BJ (cell line): ENCODE measurements around the gene SLC22A1. TPM values are rescaled to one million over a fixed set of nuclear protein-coding genes. Genes with fewer than 3 reads are reported as not detected.

ENCODE experiments used
- CTCF ChIA-PET: fragments of 350-600 bp; formaldehyde crosslinking; extraction: SDS; loops from one replicate; lab custom pipeline; 2021; ENCODE audit warnings: antibody characterized with exemption, inconsistent platforms; lab: Yijun Ruan, JAX
- POLR2A ChIA-PET: fragments of 300-600 bp; sonication (Branson Sonifier 250); formaldehyde crosslinking; extraction: SDS; loops from one replicate; lab custom pipeline; 2021; ENCODE audit warnings: antibody characterized with exemption; lab: Charles Lee
- DNase-seq: peaks from one replicate; pipeline ENCODE4 v3.0.0-alpha.2; 2011; ENCODE audit warnings: low read depth
- H3K27me3 ChIP-seq: 2 replicates; pipeline ENCODE4 v1.6.0; 2011; ENCODE audit warnings: low read length; ENCODE audit not compliant: control insufficient read depth, insufficient read depth
- H3K36me3 ChIP-seq: 2 replicates; pipeline ENCODE4 v1.5.1; 2011; ENCODE audit warnings: low read length; ENCODE audit not compliant: control insufficient read depth, insufficient read depth
- H3K4me3 ChIP-seq: 2 replicates; pipeline ENCODE4 v1.5.1; 2011; ENCODE audit warnings: low read depth, mild to moderate bottlenecking, control low read depth, low read length
- polyA plus RNA-seq: library from polyadenylated mRNA; depleted of rRNA; stranded (reverse); fragments of >200 nt; gene quantifications from 2 replicates; pipeline ENCODE4 v1.2.3, GENCODE V29; 2011
- TF ChIP-seq, protein P1 (sequence below): IDR thresholded peaks from 2 replicates; pipeline ENCODE4 v1.5.1; 2011; ENCODE audit warnings: low read depth, mild to moderate bottlenecking, control low read depth, inconsistent platforms, low read length, moderate library complexity; ENCODE audit not compliant: insufficient read depth

The SLC22A1 gene
- polyA plus RNA-seq, 1 experiment: 0.11 TPM

DNA sequence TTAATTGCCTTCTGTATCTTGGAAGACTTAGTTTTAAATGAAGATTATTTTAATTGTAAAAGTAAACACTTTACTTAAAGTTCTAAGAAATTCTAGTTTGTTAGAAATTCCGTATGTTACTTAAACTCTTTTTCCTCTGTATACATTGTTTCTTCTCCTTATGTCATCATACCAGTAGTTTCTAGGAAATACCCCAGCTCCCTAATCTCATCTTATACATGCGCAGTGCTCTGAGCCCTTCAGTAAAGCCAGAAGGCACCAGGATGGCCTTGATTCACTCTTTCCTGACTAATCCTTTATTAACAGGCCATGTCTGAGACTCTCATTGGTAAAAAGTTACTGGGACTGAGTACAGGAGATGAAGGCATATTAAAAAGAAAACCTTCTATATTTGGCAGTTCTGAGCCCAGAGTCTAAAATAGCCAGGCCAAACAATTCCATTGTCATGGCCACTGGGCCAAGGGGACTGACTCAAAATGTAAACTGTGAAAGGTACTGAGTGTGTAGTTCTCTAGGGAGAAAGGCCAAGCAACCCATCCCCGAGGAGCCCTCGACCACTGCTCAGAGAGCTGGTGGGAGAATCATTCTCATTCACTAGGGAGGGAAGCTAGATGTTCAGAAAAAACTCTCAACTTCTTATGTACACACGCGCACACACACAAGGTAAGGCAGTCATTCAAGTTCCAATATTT lies 25.0 kb downstream of the SLC22A1 start:
- DNase-seq: no peak
- TF ChIP-seq, protein P1, sequence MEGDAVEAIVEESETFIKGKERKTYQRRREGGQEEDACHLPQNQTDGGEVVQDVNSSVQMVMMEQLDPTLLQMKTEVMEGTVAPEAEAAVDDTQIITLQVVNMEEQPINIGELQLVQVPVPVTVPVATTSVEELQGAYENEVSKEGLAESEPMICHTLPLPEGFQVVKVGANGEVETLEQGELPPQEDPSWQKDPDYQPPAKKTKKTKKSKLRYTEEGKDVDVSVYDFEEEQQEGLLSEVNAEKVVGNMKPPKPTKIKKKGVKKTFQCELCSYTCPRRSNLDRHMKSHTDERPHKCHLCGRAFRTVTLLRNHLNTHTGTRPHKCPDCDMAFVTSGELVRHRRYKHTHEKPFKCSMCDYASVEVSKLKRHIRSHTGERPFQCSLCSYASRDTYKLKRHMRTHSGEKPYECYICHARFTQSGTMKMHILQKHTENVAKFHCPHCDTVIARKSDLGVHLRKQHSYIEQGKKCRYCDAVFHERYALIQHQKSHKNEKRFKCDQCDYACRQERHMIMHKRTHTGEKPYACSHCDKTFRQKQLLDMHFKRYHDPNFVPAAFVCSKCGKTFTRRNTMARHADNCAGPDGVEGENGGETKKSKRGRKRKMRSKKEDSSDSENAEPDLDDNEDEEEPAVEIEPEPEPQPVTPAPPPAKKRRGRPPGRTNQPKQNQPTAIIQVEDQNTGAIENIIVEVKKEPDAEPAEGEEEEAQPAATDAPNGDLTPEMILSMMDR: no peak
- H3K4me3 ChIP-seq: no peak overlapping the region
- ChIA-PET CTCF (interaction anchor here (1.5 kb wide), 1 partner anchor 8 kb away, joined by 4 read pairs; no protein-coding TSS in a partner anchor), POLR2A (no interaction called here)
- H3K36me3 ChIP-seq: no peaks in the 10 kb centered on the region
- H3K27me3 ChIP-seq: no peaks in the 10 kb centered on the region

DNA sequence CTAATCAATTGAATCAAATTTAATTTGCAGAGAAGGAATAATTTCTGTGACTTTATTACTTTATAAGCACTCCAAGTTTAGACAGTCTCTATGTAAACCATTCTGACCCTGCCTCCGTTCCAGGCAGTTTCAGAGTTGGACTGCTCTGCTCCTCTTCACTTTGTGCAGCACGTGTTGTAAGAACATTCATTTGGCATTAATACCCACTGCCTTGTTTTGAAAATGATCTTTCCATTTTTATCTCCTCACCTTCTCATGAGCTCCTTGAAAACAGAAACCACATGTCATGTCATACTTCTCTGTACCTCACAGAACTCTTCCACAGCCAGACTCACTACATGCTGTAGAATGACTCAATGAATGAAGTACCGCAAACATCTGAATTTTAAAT lies 25.5 kb downstream of the SLC22A1 start:
- no peaks in the 10 kb centered on the region for H3K27me3 ChIP-seq
- no peaks in the 10 kb centered on the region for H3K36me3 ChIP-seq
- no peak overlapping the region for H3K4me3 ChIP-seq
- POLR2A ChIA-PET: no interaction called here
- TF ChIP-seq, protein P1: no peak
- DNase-seq: no peak
- CTCF ChIA-PET: interaction anchor here (1.5 kb wide), 1 partner anchor 9 kb away, joined by 4 read pairs; no protein-coding TSS in a partner anchor

DNA sequence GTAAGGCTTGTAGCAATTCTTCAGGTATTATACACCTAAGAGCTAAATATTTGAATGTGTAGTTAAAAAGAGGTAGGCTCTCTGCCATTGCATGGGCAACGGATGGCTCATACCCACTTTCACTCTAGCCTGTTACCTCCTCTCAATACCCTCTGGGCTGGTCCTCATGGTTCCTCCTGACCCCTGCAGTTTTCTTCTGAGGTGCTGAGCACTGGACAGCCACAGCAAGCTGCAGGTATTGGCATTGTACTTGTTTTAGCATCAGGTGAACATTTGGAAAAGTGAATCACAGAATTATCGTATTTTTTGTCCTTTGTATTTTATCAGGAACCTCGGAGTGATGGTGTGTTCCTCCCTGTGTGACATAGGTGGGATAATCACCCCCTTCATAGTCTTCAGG lies 32.9 kb downstream of the SLC22A1 start:
- no peaks in the 10 kb centered on the region for H3K27me3 ChIP-seq
- no peak for DNase-seq
- ChIA-PET CTCF (interaction anchor here (1.4 kb wide), 1 partner anchor 12 kb away, joined by 4 read pairs; no protein-coding TSS in a partner anchor), POLR2A (no interaction called here)
- TF ChIP-seq, protein P1: no peak
- H3K4me3 ChIP-seq: no peak overlapping the region
- H3K36me3 ChIP-seq: no peaks in the 10 kb centered on the region

DNA sequence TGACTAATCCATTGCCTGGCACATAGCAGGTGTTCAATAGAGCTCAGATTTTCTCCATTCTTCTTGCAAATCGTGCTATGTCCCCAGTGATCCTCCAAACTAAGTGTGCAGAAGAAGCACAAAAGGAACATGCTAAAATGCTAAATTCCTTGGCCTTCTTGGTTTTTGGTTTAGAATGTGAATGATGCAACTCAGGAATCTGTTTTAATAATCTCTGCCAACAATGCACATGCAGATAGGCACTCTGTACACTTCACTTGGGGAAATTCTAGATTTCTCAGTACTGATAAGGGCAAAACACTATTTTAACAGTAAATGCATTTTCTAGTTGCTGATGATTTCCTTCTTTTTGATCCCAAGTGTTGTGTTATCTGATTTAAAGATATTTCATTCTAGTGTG lies 35.2 kb downstream of the SLC22A1 start:
- Histone ChIP-seq H3K27me3 (no peaks in the 10 kb centered on the region), H3K4me3 (no peak overlapping the region), H3K36me3 (no peaks in the 10 kb centered on the region)
- DNase-seq: no peak
- ChIA-PET CTCF (no interaction called here), POLR2A (no interaction called here)
- TF ChIP-seq, protein P1: no peak

DNA sequence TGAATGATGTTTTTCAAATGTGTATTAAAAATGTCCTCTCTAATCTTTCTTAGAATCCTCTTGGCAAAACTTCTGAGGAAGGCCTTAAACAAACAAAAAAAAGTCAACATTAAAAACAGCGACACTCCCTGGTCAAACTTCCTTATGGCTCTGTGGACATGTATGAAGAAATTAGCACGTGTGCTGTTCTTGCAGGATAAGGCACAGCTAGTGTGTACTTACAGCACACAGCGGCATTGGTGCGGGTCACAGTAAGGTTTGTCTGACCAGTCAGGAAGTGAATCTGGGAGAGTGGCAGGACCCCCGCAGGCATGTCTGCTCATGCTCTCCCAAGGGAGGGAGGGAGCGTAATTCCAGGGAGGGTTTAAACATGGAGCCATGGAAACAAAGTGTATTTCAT lies 38.8 kb downstream of the SLC22A1 start:
- ChIA-PET CTCF (interaction anchor here (0.7 kb wide), 1 partner anchor 504 kb away, joined by 3 read pairs; no protein-coding TSS in a partner anchor), POLR2A (no interaction called here)
- no peak for DNase-seq
- no peaks in the 10 kb centered on the region for H3K36me3 ChIP-seq
- TF ChIP-seq, protein P1: no peak
- H3K4me3 ChIP-seq: no peak overlapping the region
- no peaks in the 10 kb centered on the region for H3K27me3 ChIP-seq
